Measurements from ENCODE around the gene SLC9A9. TPM values are rescaled to one million over a fixed set of nuclear protein-coding genes. Genes with fewer than 3 reads are reported as not detected.

Gene SLC9A9
- total RNA-seq, 1 experiment from 2014 or later: not detected

GRCh38 chr3:143755978-143756377 lies 92.3 kb downstream of the SLC9A9 start:
- Mint-ChIP-seq H3K9me3 (ENCODE audit: unreplicated experiment) (no peaks in the 10 kb centered on the region), H3K4me3 (ENCODE audit: unreplicated experiment) (no peak overlapping the region), H3K36me3 (ENCODE audit: insufficient read depth, unreplicated experiment) (no peaks in the 10 kb centered on the region), H3K27ac (ENCODE audit: unreplicated experiment) (no peak overlapping the region), H3K4me1 (ENCODE audit: low read depth, unreplicated experiment) (no peaks in the 10 kb centered on the region), H3K27me3 (ENCODE audit: insufficient read depth, unreplicated experiment) (peaks cover 12% of the 10 kb centered on the region)
- DNase-seq: no peak
- ChIA-PET CTCF (no interaction called here), POLR2A (no interaction called here)
- H3K27me3 ChIP-seq (replicated peaks; ENCODE audit: control insufficient read depth, insufficient read depth, low read length): no peaks in the 10 kb centered on the region
- no TSS peak for BruUV-seq (replicated peaks)
- no peaks in the 10 kb centered on the region for H3K36me3 ChIP-seq (ENCODE audit: control insufficient read depth, insufficient read depth, low read length)
- TF ChIP-seq CTCF (IDR thresholded peaks at IDR 0.05; ENCODE audit: insufficient read depth in 1 of 2, low read depth in 1 of 2, low read length in 1 of 2, severe bottlenecking in 1 of 2, unreplicated experiment in 1 of 2): no peak
- H3K4me1 ChIP-seq: no peaks in the 10 kb centered on the region
- H3K4me3 ChIP-seq (ENCODE audit: low read depth, low read length): no peak overlapping the region
- H3K9me3 ChIP-seq: no peaks in the 10 kb centered on the region
- intact Hi-C loops (cut with micrococcal nuclease; ENCODE audit: unreplicated experiment): no loop called here

- no peak for TF ChIP-seq CTCF (IDR thresholded peaks at IDR 0.05; ENCODE audit: insufficient read depth in 1 of 2, low read depth in 1 of 2, low read length in 1 of 2, severe bottlenecking in 1 of 2, unreplicated experiment in 1 of 2)
- H3K36me3 Mint-ChIP-seq (ENCODE audit: insufficient read depth, unreplicated experiment): no peaks in the 10 kb centered on the region
- peaks cover 19% of the 10 kb centered on the region for H3K27me3 Mint-ChIP-seq (ENCODE audit: insufficient read depth, unreplicated experiment)
- ChIA-PET CTCF (no interaction called here), POLR2A (no interaction called here)
- H3K27me3 ChIP-seq (replicated peaks; ENCODE audit: control insufficient read depth, insufficient read depth, low read length): no peaks in the 10 kb centered on the region
- DNase-seq: no peak
- no peak overlapping the region for H3K4me3 Mint-ChIP-seq (ENCODE audit: unreplicated experiment)
- no peaks in the 10 kb centered on the region for H3K4me1 ChIP-seq
- no peak overlapping the region for H3K4me3 ChIP-seq (ENCODE audit: low read depth, low read length)
- no peaks in the 10 kb centered on the region for H3K36me3 ChIP-seq (ENCODE audit: control insufficient read depth, insufficient read depth, low read length)
- H3K9me3 Mint-ChIP-seq (ENCODE audit: unreplicated experiment): no peaks in the 10 kb centered on the region
- no TSS peak for BruUV-seq (replicated peaks)
- intact Hi-C loops (cut with micrococcal nuclease; ENCODE audit: unreplicated experiment): no loop called here
- H3K27ac Mint-ChIP-seq (ENCODE audit: unreplicated experiment): no peak overlapping the region
- H3K4me1 Mint-ChIP-seq (ENCODE audit: low read depth, unreplicated experiment): no peaks in the 10 kb centered on the region
- H3K9me3 ChIP-seq: no peaks in the 10 kb centered on the region
Measured at GRCh38 chr3:143754090-143754489, 94.2 kb downstream of the SLC9A9 start.

- no peak overlapping the region for H3K27ac Mint-ChIP-seq (ENCODE audit: unreplicated experiment)
- no peaks in the 10 kb centered on the region for H3K36me3 Mint-ChIP-seq (ENCODE audit: insufficient read depth, unreplicated experiment)
- peaks cover 18% of the 10 kb centered on the region for H3K27me3 Mint-ChIP-seq (ENCODE audit: insufficient read depth, unreplicated experiment)
- Histone ChIP-seq H3K9me3 (no peaks in the 10 kb centered on the region), H3K36me3 (ENCODE audit: control insufficient read depth, insufficient read depth, low read length) (no peaks in the 10 kb centered on the region), H3K27me3 (replicated peaks; ENCODE audit: control insufficient read depth, insufficient read depth, low read length) (no peaks in the 10 kb centered on the region), H3K4me3 (ENCODE audit: low read depth, low read length) (no peak overlapping the region), H3K4me1 (no peaks in the 10 kb centered on the region)
- ChIA-PET POLR2A (no interaction called here), CTCF (no interaction called here)
- no peak for DNase-seq
- no peak overlapping the region for H3K4me3 Mint-ChIP-seq (ENCODE audit: unreplicated experiment)
- no TSS peak for BruUV-seq (replicated peaks)
- TF ChIP-seq CTCF (IDR thresholded peaks at IDR 0.05; ENCODE audit: insufficient read depth in 1 of 2, low read depth in 1 of 2, low read length in 1 of 2, severe bottlenecking in 1 of 2, unreplicated experiment in 1 of 2): no peak
- intact Hi-C loops (cut with micrococcal nuclease; ENCODE audit: unreplicated experiment): no loop called here
- H3K4me1 Mint-ChIP-seq (ENCODE audit: low read depth, unreplicated experiment): no peaks in the 10 kb centered on the region
- no peaks in the 10 kb centered on the region for H3K9me3 Mint-ChIP-seq (ENCODE audit: unreplicated experiment)
Measured at GRCh38 chr3:143753456-143753855, 94.8 kb downstream of the SLC9A9 start.
